ENCODE data around the gene PFKFB2.

Gene PFKFB2

GRCh38 chr1:207026104-207026534 is 27.0 kb upstream of the PFKFB2 start:
- Mint-ChIP-seq H3K27me3 (peaks cover 72 to 96% of the 10 kb centered on the region in 2 donors), H3K9me3 (no peaks in the 10 kb centered on the region), H3K4me1 (ENCODE audit: low read depth in 2 of 2) (no peaks in the 10 kb centered on the region), H3K36me3 (ENCODE audit: insufficient read depth) (no peaks in the 10 kb centered on the region), H3K27ac (no peak overlapping the region), H3K4me3 (no peak overlapping the region)
- no peak for DNase-seq
- ATAC-seq (replicated peaks) = no peak

- Mint-ChIP-seq H3K9me3 (no peaks in the 10 kb centered on the region), H3K36me3 (ENCODE audit: insufficient read depth) (no peaks in the 10 kb centered on the region), H3K4me3 (no peak overlapping the region), H3K27ac (no peak overlapping the region), H3K27me3 (peaks cover 74 to 96% of the 10 kb centered on the region in 2 donors), H3K4me1 (ENCODE audit: low read depth in 2 of 2) (no peaks in the 10 kb centered on the region)
- ATAC-seq (replicated peaks) = no peak
- DNase-seq = no peak
These were observed 25.8 kb upstream of the PFKFB2 start for GRCh38 chr1:207027206-207027777.

GRCh38 chr1:207027921-207028320 is 25.2 kb upstream of the PFKFB2 start:
- Mint-ChIP-seq H3K4me1 (ENCODE audit: low read depth in 2 of 2) (no peaks in the 10 kb centered on the region), H3K27ac (no peak overlapping the region), H3K9me3 (no peaks in the 10 kb centered on the region), H3K27me3 (peaks cover 79 to 96% of the 10 kb centered on the region in 2 donors), H3K4me3 (no peak overlapping the region), H3K36me3 (ENCODE audit: insufficient read depth) (no peaks in the 10 kb centered on the region)
- DNase-seq (no peak), ATAC-seq (replicated peaks) (no peak)

- H3K9me3 Mint-ChIP-seq = no peaks in the 10 kb centered on the region
- DNase-seq (no peak), ATAC-seq (replicated peaks) (no peak)
- H3K27me3 Mint-ChIP-seq = peaks cover 76 to 89% of the 10 kb centered on the region in 2 donors
- no peak overlapping the region for H3K4me3 Mint-ChIP-seq
- no peaks in the 10 kb centered on the region for H3K4me1 Mint-ChIP-seq (ENCODE audit: low read depth in 2 of 2)
- no peak overlapping the region for H3K27ac Mint-ChIP-seq
- no peaks in the 10 kb centered on the region for H3K36me3 Mint-ChIP-seq (ENCODE audit: insufficient read depth)
These were observed 24.0 kb upstream of the PFKFB2 start for GRCh38 chr1:207028884-207029650.

- no peak for ATAC-seq (replicated peaks)
- Mint-ChIP-seq H3K27me3 (peaks cover 72 to 80% of the 10 kb centered on the region in 2 donors), H3K36me3 (ENCODE audit: insufficient read depth) (no peaks in the 10 kb centered on the region), H3K9me3 (no peaks in the 10 kb centered on the region), H3K4me1 (ENCODE audit: low read depth in 2 of 2) (no peaks in the 10 kb centered on the region), H3K4me3 (no peak overlapping the region), H3K27ac (no peak overlapping the region)
- no peak for DNase-seq
These were observed 23.2 kb upstream of the PFKFB2 start for GRCh38 chr1:207029701-207030521.

- H3K4me3 Mint-ChIP-seq = no peak overlapping the region
- DNase-seq (no peak), ATAC-seq (replicated peaks) (no peak)
- H3K27me3 Mint-ChIP-seq = peaks cover 74% of the 10 kb centered on the region in 2 donors
- no peaks in the 10 kb centered on the region for H3K36me3 Mint-ChIP-seq (ENCODE audit: insufficient read depth)
- no peaks in the 10 kb centered on the region for H3K4me1 Mint-ChIP-seq (ENCODE audit: low read depth in 2 of 2)
- H3K27ac Mint-ChIP-seq = no peak overlapping the region
- H3K9me3 Mint-ChIP-seq = no peaks in the 10 kb centered on the region
These were observed 22.5 kb upstream of the PFKFB2 start for GRCh38 chr1:207030522-207031009.

- peaks cover 69 to 75% of the 10 kb centered on the region in 2 donors for H3K27me3 Mint-ChIP-seq
- no peaks in the 10 kb centered on the region for H3K36me3 Mint-ChIP-seq (ENCODE audit: insufficient read depth)
- H3K27ac Mint-ChIP-seq = no peak overlapping the region
- ATAC-seq (replicated peaks) (no peak), DNase-seq (no peak)
- no peaks in the 10 kb centered on the region for H3K4me1 Mint-ChIP-seq (ENCODE audit: low read depth in 2 of 2)
- no peak overlapping the region for H3K4me3 Mint-ChIP-seq
- H3K9me3 Mint-ChIP-seq = no peaks in the 10 kb centered on the region
These were observed 22.1 kb upstream of the PFKFB2 start for GRCh38 chr1:207031016-207031415.

- no peak overlapping the region for H3K27ac Mint-ChIP-seq
- no peaks in the 10 kb centered on the region for H3K36me3 Mint-ChIP-seq (ENCODE audit: insufficient read depth)
- DNase-seq = no peak
These were observed 21.3 kb upstream of the PFKFB2 start for GRCh38 chr1:207031632-207032264.

GRCh38 chr1:207032528-207033017 is 20.5 kb upstream of the PFKFB2 start, which contains the start of gene C1orf116:
Gene C1orf116 (minus strand): TSS chr1:207032756. CDS start chr1:207027598, 5,158 bp downstream.
- Mint-ChIP-seq H3K27me3 (peaks cover 54 to 62% of the 10 kb centered on the region in 2 donors), H3K4me3 (no peak within 1 kb of the TSS)
- no peak for ATAC-seq (replicated peaks)

More at GRCh38 chr1:207031632-207032264, 21.3 kb upstream of the PFKFB2 start:
- Mint-ChIP-seq H3K27me3 (peaks cover 62 to 70% of the 10 kb centered on the region in 2 donors), H3K9me3 (no peaks in the 10 kb centered on the region), H3K4me3 (no peak overlapping the region), H3K4me1 (ENCODE audit: low read depth in 2 of 2) (no peaks in the 10 kb centered on the region)
- ATAC-seq (replicated peaks) = no peak

GRCh38 chr1:207033302-207033701 is 19.8 kb upstream of the PFKFB2 start:
- no peak overlapping the region for H3K4me3 Mint-ChIP-seq
- H3K27me3 Mint-ChIP-seq = peaks cover 47 to 57% of the 10 kb centered on the region in 2 donors
- no peaks in the 10 kb centered on the region for H3K4me1 Mint-ChIP-seq (ENCODE audit: low read depth in 2 of 2)
- no peak for ATAC-seq (replicated peaks)
- DNase-seq = no peak
- H3K27ac Mint-ChIP-seq = no peak overlapping the region
- H3K36me3 Mint-ChIP-seq (ENCODE audit: insufficient read depth) = no peaks in the 10 kb centered on the region
- no peaks in the 10 kb centered on the region for H3K9me3 Mint-ChIP-seq

More at GRCh38 chr1:207032528-207033017, 20.5 kb upstream of the PFKFB2 start, which contains the start of gene C1orf116:
- Mint-ChIP-seq H3K27ac (no peak within 1 kb of the TSS), H3K4me1 (ENCODE audit: low read depth in 2 of 2) (no peaks in the 10 kb centered on the region), H3K36me3 (ENCODE audit: insufficient read depth) (no peaks in the 10 kb centered on the region), H3K9me3 (no peaks in the 10 kb centered on the region)
- DNase-seq = no peak

- Mint-ChIP-seq H3K27ac (no peak overlapping the region), H3K4me1 (ENCODE audit: low read depth in 2 of 2) (no peaks in the 10 kb centered on the region), H3K4me3 (no peak overlapping the region), H3K9me3 (no peaks in the 10 kb centered on the region), H3K36me3 (ENCODE audit: insufficient read depth) (no peaks in the 10 kb centered on the region), H3K27me3 (peaks cover 38 to 48% of the 10 kb centered on the region in 2 donors)
- ATAC-seq (replicated peaks) (no peak), DNase-seq (no peak)
These were observed 18.9 kb upstream of the PFKFB2 start for GRCh38 chr1:207034208-207034607.

- Mint-ChIP-seq H3K36me3 (ENCODE audit: insufficient read depth) (no peaks in the 10 kb centered on the region), H3K27me3 (peaks cover 32 to 44% of the 10 kb centered on the region in 2 donors)
- ATAC-seq (replicated peaks) = no peak
These were observed 18.1 kb upstream of the PFKFB2 start for GRCh38 chr1:207034998-207035397.

More at GRCh38 chr1:207034998-207035397, 18.1 kb upstream of the PFKFB2 start:
- no peaks in the 10 kb centered on the region for H3K9me3 Mint-ChIP-seq
- H3K4me1 Mint-ChIP-seq (ENCODE audit: low read depth in 2 of 2) = no peaks in the 10 kb centered on the region
- no peak for DNase-seq
- no peak overlapping the region for H3K27ac Mint-ChIP-seq
- no peak overlapping the region for H3K4me3 Mint-ChIP-seq
